A375 (cell line): ENCODE measurements around the gene FAM210B. TPM values are rescaled to one million over a fixed set of nuclear protein-coding genes. Genes with fewer than 3 reads are reported as not detected.

ENCODE experiments used
- total RNA-seq: library from RNA; depleted of rRNA; stranded (reverse); fragments of >200 nt; shearing (Covaris generic); gene quantifications from 2 replicates; pipeline ENCODE4 v1.2.3, GENCODE V29; 2014; rRNA removed

Gene FAM210B, protein sequence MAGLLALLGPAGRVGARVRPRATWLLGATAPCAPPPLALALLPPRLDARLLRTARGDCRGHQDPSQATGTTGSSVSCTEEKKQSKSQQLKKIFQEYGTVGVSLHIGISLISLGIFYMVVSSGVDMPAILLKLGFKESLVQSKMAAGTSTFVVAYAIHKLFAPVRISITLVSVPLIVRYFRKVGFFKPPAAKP
- 24.0 and 26.8 TPM in 2 replicates for total RNA-seq

DNA sequence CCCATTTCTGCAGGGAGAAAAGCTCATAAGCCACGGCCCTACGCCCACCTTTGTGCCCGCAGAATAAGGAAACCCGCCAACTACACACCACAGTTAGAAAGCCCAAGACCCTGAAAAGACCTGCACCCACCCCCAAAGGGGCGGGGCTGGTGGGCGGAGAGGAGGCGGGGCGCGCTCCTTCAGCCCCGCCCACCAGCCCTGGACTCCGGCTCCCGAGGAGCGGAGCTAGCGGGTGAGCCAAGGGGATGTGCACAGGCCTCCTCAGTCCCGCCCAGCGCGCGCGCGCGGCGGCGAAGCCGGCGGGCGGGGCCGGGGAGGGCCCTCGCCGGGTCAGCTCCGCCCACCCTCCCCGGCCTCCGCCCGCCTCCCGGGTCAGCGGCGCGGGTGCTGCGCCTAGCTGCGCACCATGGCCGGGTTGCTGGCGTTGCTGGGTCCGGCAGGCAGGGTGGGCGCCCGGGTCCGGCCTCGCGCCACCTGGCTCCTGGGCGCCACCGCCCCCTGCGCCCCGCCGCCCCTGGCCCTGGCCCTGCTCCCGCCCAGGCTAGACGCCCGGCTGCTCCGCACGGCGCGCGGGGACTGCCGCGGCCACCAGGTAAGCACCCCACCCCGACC lies at the start of gene FAM210B:
FAM210B (plus strand) TSS at position 375 of the 612 bp plus-strand sequence; CDS start at position 407, 32 bp downstream.

DNA sequence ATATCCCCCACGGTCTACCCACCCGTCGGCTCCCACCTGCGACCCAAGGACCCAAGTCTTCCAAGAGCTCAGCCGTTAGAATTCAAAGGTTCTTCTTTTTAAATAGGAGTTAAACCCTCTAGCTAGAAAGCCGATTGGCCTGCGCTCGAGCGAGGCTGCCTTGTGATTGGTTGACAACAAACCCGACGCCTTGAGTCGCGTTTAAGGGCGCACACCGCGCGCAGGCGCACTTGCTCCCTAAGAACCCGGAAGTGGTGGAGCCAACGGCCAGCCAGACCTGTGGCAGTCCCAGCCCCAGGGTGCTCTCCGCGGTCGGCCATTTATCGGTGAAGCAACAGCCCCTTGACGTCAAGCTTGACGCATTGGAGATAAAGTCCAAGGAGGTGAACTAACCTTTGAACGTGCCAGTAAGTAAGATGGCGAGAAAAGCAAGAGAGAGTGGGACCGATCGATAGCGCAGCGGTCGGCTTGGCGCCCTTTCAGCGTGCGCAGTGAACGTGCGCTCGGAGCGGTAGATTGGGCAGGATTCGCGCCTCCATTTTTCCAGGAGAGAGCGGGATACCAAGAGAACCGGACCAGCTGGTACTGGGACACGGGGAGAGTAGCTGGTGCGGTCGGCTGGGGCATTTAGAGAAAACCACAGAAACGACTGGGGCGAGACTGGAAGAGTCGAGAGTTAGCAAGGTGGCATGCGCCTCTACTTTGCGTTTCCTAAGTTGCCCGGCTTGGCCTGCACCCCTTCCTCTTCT lies 33.5 kb downstream of the FAM210B start, which contains the start of the genes AURKA and CSTF1:
AURKA (minus strand) TSS at position 84 of the 749 bp plus-strand sequence. CDS start 4,018 bp downstream, outside the sequence.
CSTF1 (plus strand) TSS at position 514 of the 749 bp plus-strand sequence. CDS start 2,908 bp downstream, outside the sequence.

DNA sequence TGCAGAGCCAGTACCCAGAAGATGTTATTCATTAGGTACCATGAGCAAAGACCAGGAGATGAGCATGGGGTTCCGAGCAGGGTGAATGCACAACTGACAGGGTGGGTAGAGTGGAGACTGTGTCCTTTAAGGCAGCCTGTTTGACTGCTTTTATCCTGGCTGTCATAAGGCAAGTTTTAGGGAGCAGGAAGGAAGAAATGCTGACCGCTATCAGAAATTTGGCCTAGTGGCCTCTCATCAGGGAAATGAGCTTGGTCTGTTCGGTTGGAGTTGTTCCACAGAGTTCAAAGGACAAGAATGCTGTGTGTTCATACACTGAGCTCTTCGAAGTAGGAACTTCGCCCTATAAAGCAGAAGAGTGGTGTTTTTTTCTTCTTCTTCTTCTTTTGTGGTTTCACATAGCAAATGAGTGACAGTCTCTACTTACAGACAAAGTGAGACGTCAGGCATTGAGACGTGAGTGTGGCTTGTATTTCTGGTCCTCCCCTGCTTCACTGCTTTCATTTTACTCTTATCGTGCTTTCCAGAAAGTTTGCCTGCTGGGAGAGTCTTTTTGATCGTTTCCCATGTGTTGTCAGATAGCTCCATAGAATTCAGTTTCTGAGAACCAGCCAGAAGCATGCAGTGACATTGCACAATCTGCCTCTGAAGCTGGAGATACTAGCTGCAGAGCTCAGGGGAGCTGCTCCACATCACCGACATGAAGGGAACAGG lies 53.1 kb downstream of the FAM210B start, which contains the start of gene CASS4:
CASS4 (plus strand) TSS at position 502 of the 714 bp plus-strand sequence; CDS start at position 701, 199 bp downstream.

Other genes with a start within 250 kb of the FAM210B start
- gene MC3R, start 110.2 kb upstream of the FAM210B start, total RNA-seq, result not detected in 2 replicates
- gene AURKA, start 33.2 kb downstream of the FAM210B start, total RNA-seq, result 61.3 and 62.1 TPM in 2 replicates
- 37.7 and 39.5 TPM in 2 replicates for gene CSTF1, start 33.7 kb downstream of the FAM210B start, total RNA-seq
- gene CASS4, start 53.3 kb downstream of the FAM210B start, total RNA-seq, result 0.03 and 0.04 TPM in 2 replicates
- 86.5 and 99.4 TPM in 2 replicates for gene RTF2, start 109.7 kb downstream of the FAM210B start, total RNA-seq
- 0.61 TPM in 1 of 2 replicates, not detected in the other for gene FAM209A, start 165.8 kb downstream of the FAM210B start, total RNA-seq
- gene FAM209B, start 174.3 kb downstream of the FAM210B start, total RNA-seq, result 1.1 TPM in 1 of 2 replicates, not detected in the other